H9 (cell line): ENCODE results near the gene SYNPO2. TPM values are rescaled to one million over a fixed set of nuclear protein-coding genes. Genes with fewer than 3 reads are reported as not detected.

Experiments used
- DNase-seq: peaks from one replicate; pipeline ENCODE4 v3.0.0-alpha.2; 2017
- H2AFZ ChIP-seq: one replicate; pipeline ENCODE4 v1.6.1; 2013; ENCODE audit warnings: mild to moderate bottlenecking, low read length, control low read depth, moderate library complexity
- H2AK5ac ChIP-seq: 2 replicates; pipeline ENCODE4 v1.6.1; 2013; ENCODE audit warnings: low read length, control low read depth, mixed read lengths; ENCODE audit not compliant: insufficient read length
- H2BK120ac ChIP-seq: one replicate; pipeline ENCODE4 v1.6.1; 2013; ENCODE audit warnings: low read depth, mild to moderate bottlenecking, low read length, control low read depth, inconsistent platforms; ENCODE audit not compliant: poor library complexity, severe bottlenecking
- H2BK12ac ChIP-seq: 2 replicates; pipeline ENCODE4 v1.6.1; 2013; ENCODE audit warnings: low read length, control low read depth, mixed read lengths, low read depth; ENCODE audit not compliant: insufficient read length
- H2BK15ac ChIP-seq: 2 replicates; pipeline ENCODE4 v1.6.1; 2013; ENCODE audit warnings: low read depth, low read length, control low read depth
- H2BK20ac ChIP-seq: one replicate; pipeline ENCODE4 v1.6.1; 2013; ENCODE audit warnings: low read depth, mild to moderate bottlenecking, low read length, control low read depth, inconsistent platforms; ENCODE audit not compliant: poor library complexity, severe bottlenecking
- H2BK5ac ChIP-seq: 2 replicates; pipeline ENCODE4 v1.6.1; 2013; ENCODE audit warnings: low read length, control low read depth, mixed read lengths; ENCODE audit not compliant: insufficient read length
- H3K14ac ChIP-seq: 2 replicates; pipeline ENCODE4 v1.6.1; 2013; ENCODE audit warnings: low read length, control low read depth; ENCODE audit not compliant: insufficient read depth
- H3K18ac ChIP-seq: 2 replicates; pipeline ENCODE4 v1.6.1; 2013; ENCODE audit warnings: low read depth, mild to moderate bottlenecking, mixed read lengths, low read length, control low read depth; ENCODE audit not compliant: insufficient read length
- H3K23ac ChIP-seq: 2 replicates; pipeline ENCODE4 v1.6.1; 2013; ENCODE audit warnings: low read length, control low read depth, mixed read lengths, low read depth; ENCODE audit not compliant: insufficient read length
- H3K23me2 ChIP-seq: 2 replicates; pipeline ENCODE4 v1.6.1; 2013; ENCODE audit warnings: low read depth, mild to moderate bottlenecking, mixed read lengths, low read length, control low read depth; ENCODE audit not compliant: insufficient read length, poor library complexity, severe bottlenecking
- H3K27ac ChIP-seq: 2 replicates; pipeline ENCODE4 v1.5.1; 2013; ENCODE audit warnings: low read length, control low read depth, mixed read lengths, low read depth; ENCODE audit not compliant: insufficient read length
- H3K27me3 ChIP-seq: 2 replicates; pipeline ENCODE4 v1.6.1; 2013; ENCODE audit warnings: low read length, control low read depth, inconsistent platforms; ENCODE audit not compliant: insufficient read depth
- H3K4ac ChIP-seq: 2 replicates; pipeline ENCODE4 v1.6.1; 2013; ENCODE audit warnings: low read depth, mild to moderate bottlenecking, control low read depth, inconsistent platforms, low read length, moderate library complexity
- H3K4me1 ChIP-seq: 2 replicates; pipeline ENCODE4 v1.6.1; 2013; ENCODE audit warnings: low read length, control low read depth, inconsistent platforms; ENCODE audit not compliant: insufficient read depth
- H3K4me2 ChIP-seq: 2 replicates; pipeline ENCODE4 v1.6.1; 2013; ENCODE audit warnings: low read length, control low read depth, mixed read lengths; ENCODE audit not compliant: insufficient read length, insufficient read depth
- H3K56ac ChIP-seq: 2 replicates; pipeline ENCODE4 v1.6.1; 2013; ENCODE audit warnings: low read depth, mild to moderate bottlenecking, mixed read lengths, low read length, control low read depth; ENCODE audit not compliant: insufficient read length
- H3K79me1 ChIP-seq: 2 replicates; pipeline ENCODE4 v1.6.1; 2013; ENCODE audit warnings: low read depth, mild to moderate bottlenecking, moderate library complexity, low read length, control low read depth, inconsistent platforms; ENCODE audit not compliant: insufficient read depth, poor library complexity, severe bottlenecking
- H3K79me2 ChIP-seq: 2 replicates; pipeline ENCODE4 v1.6.1; 2013; ENCODE audit warnings: low read length, control low read depth, inconsistent platforms; ENCODE audit not compliant: insufficient read depth
- H3K9ac ChIP-seq: 2 replicates; pipeline ENCODE4 v1.6.1; 2013; ENCODE audit warnings: low read length, control low read depth, mixed read lengths; ENCODE audit not compliant: insufficient read length; ENCODE audit errors: extremely low read depth
- H3K9me3 ChIP-seq: one replicate; pipeline ENCODE4 v1.6.1; 2013; ENCODE audit warnings: low read depth, low read length, inconsistent platforms; ENCODE audit not compliant: control insufficient read depth
- H3T11ph ChIP-seq: one replicate; pipeline ENCODE4 v1.6.1; 2013; ENCODE audit warnings: mild to moderate bottlenecking, low read length, control low read depth, inconsistent platforms
- H4K20me1 ChIP-seq: one replicate; pipeline ENCODE4 v1.6.1; 2013; ENCODE audit not compliant: control insufficient read depth, insufficient read length, insufficient read depth
- H4K5ac ChIP-seq: 2 replicates; pipeline ENCODE4 v1.6.1; 2013; ENCODE audit warnings: low read depth, mild to moderate bottlenecking, mixed read lengths, low read length, control low read depth; ENCODE audit not compliant: insufficient read length
- H4K8ac ChIP-seq: replicated peaks from 2 replicates; pipeline ENCODE4 v1.6.1; 2013; ENCODE audit warnings: low read length, control low read depth, mixed read lengths, low read depth; ENCODE audit not compliant: insufficient read length
- H4K91ac ChIP-seq: 2 replicates; pipeline ENCODE4 v1.6.1; 2013; ENCODE audit warnings: low read depth, mild to moderate bottlenecking, moderate library complexity, mixed read lengths, low read length, control low read depth; ENCODE audit not compliant: insufficient read length
- H3K27ac Mint-ChIP-seq, 3 experiments: 2 replicates in 2 of 3; 3 replicates in 1 of 3; pipeline ENCODE4 v1.8.0; 2020 to 2021; ENCODE audit warnings: mixed read lengths in 3 of 3, mild to moderate bottlenecking in 1 of 3, moderate library complexity in 1 of 3
- H3K27me3 Mint-ChIP-seq: 2 replicates; pipeline ENCODE4 v1.8.0; 2021; ENCODE audit warnings: low read depth, mild to moderate bottlenecking, moderate library complexity, mixed read lengths
- H3K36me3 Mint-ChIP-seq, 3 experiments: 2 replicates in 2 of 3; 3 replicates in 1 of 3; pipeline ENCODE4 v1.8.0; 2020 to 2021; ENCODE audit warnings: low read depth in 3 of 3, mixed read lengths in 3 of 3; ENCODE audit not compliant: insufficient read depth in 1 of 3
- H3K4me1 Mint-ChIP-seq, 2 experiments: 2 replicates each; pipeline ENCODE4 v1.8.0; 2020; ENCODE audit warnings: mixed read lengths in 2 of 2
- H3K4me3 Mint-ChIP-seq, 2 experiments: 2 replicates in 1 of 2; 3 replicates in 1 of 2; pipeline ENCODE4 v1.8.0; 2020 to 2021; ENCODE audit warnings: mild to moderate bottlenecking in 2 of 2, mixed read lengths in 2 of 2, moderate library complexity in 1 of 2
- H3K9me3 Mint-ChIP-seq, 2 experiments: 2 replicates in 1 of 2; 3 replicates in 1 of 2; pipeline ENCODE4 v1.8.0; 2020; ENCODE audit warnings: mild to moderate bottlenecking in 2 of 2, mixed read lengths in 2 of 2, moderate library complexity in 1 of 2
- WGBS: extraction: QIAGEN DNeasy Blood & Tissue Kit; methylation state at CpG from one replicate; pipeline ENCODE4 v1.1.7; 2013; ENCODE audit warnings: missing lambda C conversion rate, low lambda C conversion rate, mixed read lengths; ENCODE audit not compliant: insufficient read length; ENCODE audit errors: extremely low coverage; 5-methylcytosine and 5-hydroxymethylcytosine counted together
- total RNA-seq: library from RNA; stranded (reverse); gene quantifications from 2 replicates; pipeline ENCODE4 v1.2.1, GENCODE V29; 2021
- TF ChIP-seq, protein P1 (sequence below): fragments of 200-600 bp; sonication (generic); conservative IDR thresholded peaks from 3 replicates; pipeline ENCODE4 v1.8.0; 2021; ENCODE audit warnings: antibody characterized with exemption, mild to moderate bottlenecking

The SYNPO2 gene
- total RNA-seq, 1 experiment from 2014 or later, result 1.1 TPM

DNA sequence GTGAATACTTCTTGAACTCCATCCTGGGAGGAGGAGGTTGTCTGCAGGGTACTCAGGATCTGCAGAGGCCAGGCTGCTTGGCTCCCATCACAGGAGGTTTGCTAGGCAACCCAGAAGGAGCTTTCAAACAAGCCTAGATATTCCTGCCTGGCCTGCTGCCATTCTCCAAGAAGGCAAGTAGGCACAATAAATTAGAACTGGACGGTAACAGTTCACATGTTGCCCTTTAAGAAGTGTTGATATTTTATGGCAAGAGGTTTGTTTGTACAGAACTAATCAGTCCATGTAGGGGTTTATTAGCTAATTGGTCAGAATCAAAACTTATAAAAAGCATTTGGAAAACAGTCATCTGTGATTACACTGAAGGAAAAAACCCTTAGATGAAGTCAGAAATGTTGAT lies 39.3 kb downstream of the SYNPO2 start:
- H3T11ph ChIP-seq, result no peak overlapping the region
- H3K9me3 ChIP-seq, result no peaks in the 10 kb centered on the region
- no peaks in the 10 kb centered on the region for H3K79me2 ChIP-seq
- H4K5ac ChIP-seq, result no peak overlapping the region
- no CpG with 5 or more reads among the region's 1 CpG for WGBS
- Mint-ChIP-seq H3K36me3 (no peaks in the 10 kb centered on the region), H3K9me3 (no peaks in the 10 kb centered on the region), H3K27me3 (no peaks in the 10 kb centered on the region), H3K4me1 (peaks cover 5 to 6% of the 10 kb centered on the region in 2 experiments), H3K27ac (no peak overlapping the region), H3K4me3 (no peak overlapping the region)
- H2BK5ac ChIP-seq, result no peak overlapping the region
- H3K4me1 ChIP-seq, result no peaks in the 10 kb centered on the region
- no peak overlapping the region for H3K4ac ChIP-seq
- no peak overlapping the region for H2BK120ac ChIP-seq
- H3K27me3 ChIP-seq, result no peaks in the 10 kb centered on the region
- no peak overlapping the region for H3K23ac ChIP-seq
- H3K14ac ChIP-seq, result no peak overlapping the region
- H3K56ac ChIP-seq, result no peak overlapping the region
- no peak overlapping the region for H3K9ac ChIP-seq
- TF ChIP-seq, protein P1, sequence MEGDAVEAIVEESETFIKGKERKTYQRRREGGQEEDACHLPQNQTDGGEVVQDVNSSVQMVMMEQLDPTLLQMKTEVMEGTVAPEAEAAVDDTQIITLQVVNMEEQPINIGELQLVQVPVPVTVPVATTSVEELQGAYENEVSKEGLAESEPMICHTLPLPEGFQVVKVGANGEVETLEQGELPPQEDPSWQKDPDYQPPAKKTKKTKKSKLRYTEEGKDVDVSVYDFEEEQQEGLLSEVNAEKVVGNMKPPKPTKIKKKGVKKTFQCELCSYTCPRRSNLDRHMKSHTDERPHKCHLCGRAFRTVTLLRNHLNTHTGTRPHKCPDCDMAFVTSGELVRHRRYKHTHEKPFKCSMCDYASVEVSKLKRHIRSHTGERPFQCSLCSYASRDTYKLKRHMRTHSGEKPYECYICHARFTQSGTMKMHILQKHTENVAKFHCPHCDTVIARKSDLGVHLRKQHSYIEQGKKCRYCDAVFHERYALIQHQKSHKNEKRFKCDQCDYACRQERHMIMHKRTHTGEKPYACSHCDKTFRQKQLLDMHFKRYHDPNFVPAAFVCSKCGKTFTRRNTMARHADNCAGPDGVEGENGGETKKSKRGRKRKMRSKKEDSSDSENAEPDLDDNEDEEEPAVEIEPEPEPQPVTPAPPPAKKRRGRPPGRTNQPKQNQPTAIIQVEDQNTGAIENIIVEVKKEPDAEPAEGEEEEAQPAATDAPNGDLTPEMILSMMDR, result no peak
- H3K4me2 ChIP-seq, result no peak overlapping the region
- H4K91ac ChIP-seq, result no peak overlapping the region
- H2BK15ac ChIP-seq, result no peak overlapping the region
- no peaks in the 10 kb centered on the region for H4K20me1 ChIP-seq
- H2AK5ac ChIP-seq, result no peak overlapping the region
- H4K8ac ChIP-seq, result no peak overlapping the region
- H2AFZ ChIP-seq, result no peak overlapping the region
- no peak overlapping the region for H3K18ac ChIP-seq
- H3K23me2 ChIP-seq, result no peaks in the 10 kb centered on the region
- no peak overlapping the region for H2BK20ac ChIP-seq
- no peaks in the 10 kb centered on the region for H3K79me1 ChIP-seq
- DNase-seq, result no peak
- no peak overlapping the region for H3K27ac ChIP-seq
- no peak overlapping the region for H2BK12ac ChIP-seq
